HG03135 (cell line): ENCODE results near the gene ZNF780B.

Experiments used
- ATAC-seq: cut with Tn5 transposase; IDR thresholded peaks from one replicate; pipeline ENCODE4 v1.9.1; 2021; ENCODE audit warnings: mild to moderate bottlenecking, moderate library complexity; ENCODE audit not compliant: unreplicated experiment

ZNF780B gene

GRCh38 chr19:39983695-39984300, 72.2 kb downstream of the ZNF780B start:
- no peak for ATAC-seq

DNA sequence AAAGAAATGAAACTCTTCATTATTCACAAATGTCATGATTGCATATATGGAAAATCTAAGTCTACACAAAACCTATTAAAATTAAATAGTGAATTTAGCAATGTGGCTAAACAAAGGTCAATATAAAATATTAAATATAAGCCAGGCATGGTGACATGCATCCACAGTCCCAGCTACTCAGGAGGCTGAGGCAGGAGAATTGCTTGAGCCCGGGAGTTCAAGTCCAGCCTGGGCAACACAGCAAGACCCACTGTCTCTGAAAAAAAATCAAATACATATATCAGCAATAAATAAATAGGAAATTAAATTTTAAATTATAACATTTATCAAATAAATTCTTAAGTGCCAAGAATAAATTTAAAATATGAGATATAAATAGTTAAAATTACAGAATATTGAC, 73.1 kb downstream of the ZNF780B start:
- ATAC-seq, result no peak
